ENCODE data around the gene PCDHGA9.
"Not testable (repeated sequence)": the region's sequence is repeated elsewhere in the genome, so short reads cannot be mapped to it uniquely, and the experiment has no call there.

PCDHGA9 gene

GRCh38 chr5:141414548-141415274 lies 12.1 kb downstream of the PCDHGA9 start:
- not testable (repeated sequence) for FAIRE-seq

- not testable (repeated sequence) for FAIRE-seq
Measured at GRCh38 chr5:141415275-141415618, 12.7 kb downstream of the PCDHGA9 start.

- FAIRE-seq: peak; percentile 81
Measured at GRCh38 chr5:141417494-141418172, 15.1 kb downstream of the PCDHGA9 start, which contains the start of gene PCDHGB7. Gene PCDHGB7 (plus strand): TSS chr5:141417677. CDS start chr5:141417860, 183 bp downstream.

GRCh38 chr5:141419074-141419880 lies 16.7 kb downstream of the PCDHGA9 start:
- no peak for FAIRE-seq

GRCh38 chr5:141420855-141421488 lies 18.4 kb downstream of the PCDHGA9 start, which contains the start of gene PCDHGA11:
Gene PCDHGA11 (plus strand): TSS chr5:141421051. CDS start chr5:141421228, 177 bp downstream.
- no peak for FAIRE-seq

GRCh38 chr5:141421489-141421855 lies 18.9 kb downstream of the PCDHGA9 start:
- no peak for FAIRE-seq

- FAIRE-seq: no peak
Measured at GRCh38 chr5:141422742-141423291, 20.2 kb downstream of the PCDHGA9 start.

GRCh38 chr5:141427783-141428426 lies 25.3 kb downstream of the PCDHGA9 start:
- FAIRE-seq: no peak

- FAIRE-seq: no peak
Measured at GRCh38 chr5:141430332-141431113, 27.9 kb downstream of the PCDHGA9 start, which contains the start of gene PCDHGA12. Gene PCDHGA12 (plus strand): TSS chr5:141430507. CDS start chr5:141430760, 253 bp downstream.

GRCh38 chr5:141431286-141431685 lies 28.7 kb downstream of the PCDHGA9 start:
- no peak for FAIRE-seq

GRCh38 chr5:141432308-141432707 lies 29.7 kb downstream of the PCDHGA9 start:
- FAIRE-seq: not testable (repeated sequence)

- not testable (repeated sequence) for FAIRE-seq
Measured at GRCh38 chr5:141432726-141433125, 30.1 kb downstream of the PCDHGA9 start.

- no peak for FAIRE-seq
Measured at GRCh38 chr5:141434006-141434405, 31.4 kb downstream of the PCDHGA9 start.

GRCh38 chr5:141437221-141437620 lies 34.6 kb downstream of the PCDHGA9 start:
- FAIRE-seq: no peak

GRCh38 chr5:141439411-141440141 lies 37.0 kb downstream of the PCDHGA9 start:
- FAIRE-seq: no peak

GRCh38 chr5:141440341-141440740 lies 37.8 kb downstream of the PCDHGA9 start:
- no peak for FAIRE-seq

- FAIRE-seq: no peak
Measured at GRCh38 chr5:141441571-141442170, 39.1 kb downstream of the PCDHGA9 start.
